GM23338 (cell line): Measurements from ENCODE around the gene S100Z.

Source experiments
- POLR2AphosphoS5 ChIP-seq: IDR thresholded peaks from 2 replicates; pipeline ENCODE4 v1.6.1; 2016; ENCODE audit warnings: antibody characterized with exemption, low read depth
- TF ChIP-seq, protein P1 (sequence below), 2 experiments: fragments of 200-600 bp in 1 of 2; sonication (generic) in 1 of 2; conservative IDR thresholded peaks; 2 replicates each; pipeline versions ENCODE4 v1.5.1 to v1.6.1; 2016 to 2017; ENCODE audit warnings: antibody characterized with exemption in 2 of 2, low read depth in 2 of 2, mild to moderate bottlenecking in 2 of 2, moderate library complexity in 1 of 2

DNA sequence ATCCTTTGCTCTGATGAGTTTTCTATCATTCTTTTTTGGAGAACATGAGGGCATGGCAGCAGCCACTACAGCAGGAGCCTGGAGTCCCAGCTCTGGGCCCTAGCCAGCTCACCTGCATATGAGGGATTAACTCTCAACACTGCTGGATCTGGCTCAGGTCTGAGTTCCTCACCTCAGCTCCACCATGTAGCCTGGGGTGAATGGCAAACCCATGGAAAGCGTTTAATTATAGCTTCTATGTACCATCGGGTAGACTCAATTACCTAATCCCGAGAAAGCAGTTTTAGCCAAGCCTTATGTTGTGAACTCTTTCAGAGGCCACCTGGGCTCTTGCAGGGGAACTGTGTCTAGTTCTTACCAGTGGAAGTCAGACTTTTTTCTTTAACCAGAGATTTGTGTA, 3.9 kb upstream of the S100Z start:
- TF ChIP-seq, protein P1, sequence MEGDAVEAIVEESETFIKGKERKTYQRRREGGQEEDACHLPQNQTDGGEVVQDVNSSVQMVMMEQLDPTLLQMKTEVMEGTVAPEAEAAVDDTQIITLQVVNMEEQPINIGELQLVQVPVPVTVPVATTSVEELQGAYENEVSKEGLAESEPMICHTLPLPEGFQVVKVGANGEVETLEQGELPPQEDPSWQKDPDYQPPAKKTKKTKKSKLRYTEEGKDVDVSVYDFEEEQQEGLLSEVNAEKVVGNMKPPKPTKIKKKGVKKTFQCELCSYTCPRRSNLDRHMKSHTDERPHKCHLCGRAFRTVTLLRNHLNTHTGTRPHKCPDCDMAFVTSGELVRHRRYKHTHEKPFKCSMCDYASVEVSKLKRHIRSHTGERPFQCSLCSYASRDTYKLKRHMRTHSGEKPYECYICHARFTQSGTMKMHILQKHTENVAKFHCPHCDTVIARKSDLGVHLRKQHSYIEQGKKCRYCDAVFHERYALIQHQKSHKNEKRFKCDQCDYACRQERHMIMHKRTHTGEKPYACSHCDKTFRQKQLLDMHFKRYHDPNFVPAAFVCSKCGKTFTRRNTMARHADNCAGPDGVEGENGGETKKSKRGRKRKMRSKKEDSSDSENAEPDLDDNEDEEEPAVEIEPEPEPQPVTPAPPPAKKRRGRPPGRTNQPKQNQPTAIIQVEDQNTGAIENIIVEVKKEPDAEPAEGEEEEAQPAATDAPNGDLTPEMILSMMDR (conservative IDR thresholded peaks at IDR 0.05; ENCODE audit: low read depth in 2 of 2): no peak
- TF ChIP-seq POLR2AphosphoS5: no peak
